ENCODE measurements around the gene AIFM1.

The AIFM1 gene

GRCh38 chrX:130165703-130166502, at the start of gene AIFM1:
AIFM1 (minus strand) TSS chrX:130165841; CDS start chrX:130165656, 185 bp downstream.
- DNase-seq = peak; percentile 30 to 95 (median 77)

GRCh38 chrX:130213376-130213775, 47.7 kb upstream of the AIFM1 start:
- no peak for DNase-seq

- no peak for DNase-seq
Measured at GRCh38 chrX:130212371-130212770, 46.7 kb upstream of the AIFM1 start.

- DNase-seq = no peak
Measured at GRCh38 chrX:130211415-130212186, 46.0 kb upstream of the AIFM1 start.

GRCh38 chrX:130204647-130205046, 39.0 kb upstream of the AIFM1 start:
- DNase-seq = no peak

GRCh38 chrX:130197464-130197863, 31.8 kb upstream of the AIFM1 start:
- DNase-seq = no peak

- no peak for DNase-seq
Measured at GRCh38 chrX:130196466-130196865, 30.8 kb upstream of the AIFM1 start.

- no peak for DNase-seq
Measured at GRCh38 chrX:130190801-130191200, 25.2 kb upstream of the AIFM1 start.

- no peak for DNase-seq
Measured at GRCh38 chrX:130186651-130187050, 21.0 kb upstream of the AIFM1 start.

- DNase-seq = no peak
Measured at GRCh38 chrX:130184857-130185256, 19.2 kb upstream of the AIFM1 start.

GRCh38 chrX:130184168-130184567, 18.5 kb upstream of the AIFM1 start:
- no peak for DNase-seq

GRCh38 chrX:130179579-130180215, 14.1 kb upstream of the AIFM1 start:
- no peak for DNase-seq

GRCh38 chrX:130179170-130179569, 13.5 kb upstream of the AIFM1 start:
- peak in 1 of 51 donors; percentile 36 for DNase-seq

- no peak for DNase-seq
Measured at GRCh38 chrX:130176942-130177341, 11.3 kb upstream of the AIFM1 start.

GRCh38 chrX:130176354-130176776, 10.7 kb upstream of the AIFM1 start:
- no peak for DNase-seq

GRCh38 chrX:130174937-130175336, 9.3 kb upstream of the AIFM1 start:
- DNase-seq = no peak

- peak in 6 of 51 donors; percentile 0 to 14 (median 4) for DNase-seq
Measured at GRCh38 chrX:130174045-130174704, 8.5 kb upstream of the AIFM1 start.

- DNase-seq = peak in 27 of 51 donors; percentile 1 to 41 (median 16)
Measured at GRCh38 chrX:130173190-130173895, 7.7 kb upstream of the AIFM1 start.

- DNase-seq = peak in 6 of 51 donors; percentile 1 to 34 (median 22)
Measured at GRCh38 chrX:130172127-130172845, 6.6 kb upstream of the AIFM1 start.

Measured in hypothalamus (tissue), 51 donors.